ENCODE measurements around the gene JAG1. TPM values are rescaled to one million over a fixed set of nuclear protein-coding genes. Genes with fewer than 3 reads are reported as not detected.
A peak's percentile ranks its signal among the peaks of the same experiment; 100 is the strongest.

The JAG1 gene
- 4.3 TPM for total RNA-seq

DNA sequence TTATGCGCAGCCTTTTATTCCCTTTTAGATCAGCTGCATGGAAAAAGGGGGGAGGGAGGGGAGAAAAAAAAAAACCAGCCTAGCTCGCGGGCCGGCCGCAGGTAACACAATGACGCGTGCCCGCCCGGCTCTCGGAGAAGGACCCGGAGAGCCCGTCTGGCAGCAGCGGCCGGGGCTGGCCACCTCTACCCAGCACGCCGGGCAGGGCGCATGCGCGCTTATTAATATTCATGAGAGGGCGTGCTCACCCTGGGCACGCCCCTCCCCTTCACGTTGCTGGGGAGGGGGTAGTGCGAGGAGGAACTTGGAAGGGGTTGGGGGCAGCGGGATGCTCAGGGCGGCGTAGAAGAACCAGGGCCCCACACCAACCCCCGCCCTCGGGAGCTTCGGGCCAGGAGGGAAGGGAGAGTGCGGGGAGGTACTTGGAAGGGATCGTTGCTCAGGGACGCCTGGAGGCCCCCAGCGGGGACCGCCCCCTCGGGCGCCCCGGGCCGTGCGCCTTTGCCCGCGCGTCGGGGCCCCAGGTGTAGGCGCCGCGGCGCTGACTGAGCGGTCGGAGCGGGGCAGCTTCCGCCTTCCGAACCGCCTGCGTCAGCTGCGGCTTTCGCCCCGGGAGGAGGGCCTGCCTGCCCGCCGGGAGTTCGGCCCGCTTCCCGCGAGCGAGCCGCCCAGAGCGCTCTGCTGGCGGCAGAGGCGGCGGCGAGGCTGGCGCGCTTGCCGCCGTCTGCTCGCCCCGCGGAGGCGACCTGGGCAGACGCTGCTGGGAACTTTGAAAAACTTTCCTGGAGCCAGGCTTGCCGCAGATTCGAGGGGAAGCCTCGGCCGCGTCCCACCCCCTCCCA, at the start of gene JAG1:
TSS of gene JAG1 (minus strand) at position 158 of the 842 bp plus-strand sequence. CDS start 469 bp downstream, outside the sequence.
- ATAC-seq (peak; percentile 85), DNase-seq (ENCODE audit: low spot score) (peak; percentile 97)

DNA sequence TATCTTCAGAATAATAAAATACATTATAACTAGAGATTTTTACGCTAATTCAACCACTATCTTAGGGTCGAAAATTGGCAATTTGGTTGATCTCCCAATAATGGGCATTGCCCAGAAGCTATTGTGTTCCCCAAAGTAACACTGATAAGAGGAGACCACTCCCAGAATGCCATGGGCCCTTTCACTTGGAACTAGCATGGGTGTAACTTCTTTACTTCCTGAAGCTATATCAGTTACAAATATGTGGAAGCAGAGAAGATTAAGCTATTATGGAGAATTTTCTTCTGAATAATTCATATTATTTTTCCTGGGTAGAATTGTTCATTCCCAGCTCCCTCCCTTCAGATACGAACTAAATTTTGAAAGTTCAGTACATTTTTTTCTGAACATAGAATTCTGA, 48.2 kb upstream of the JAG1 start:
- ATAC-seq, result no peak

DNA sequence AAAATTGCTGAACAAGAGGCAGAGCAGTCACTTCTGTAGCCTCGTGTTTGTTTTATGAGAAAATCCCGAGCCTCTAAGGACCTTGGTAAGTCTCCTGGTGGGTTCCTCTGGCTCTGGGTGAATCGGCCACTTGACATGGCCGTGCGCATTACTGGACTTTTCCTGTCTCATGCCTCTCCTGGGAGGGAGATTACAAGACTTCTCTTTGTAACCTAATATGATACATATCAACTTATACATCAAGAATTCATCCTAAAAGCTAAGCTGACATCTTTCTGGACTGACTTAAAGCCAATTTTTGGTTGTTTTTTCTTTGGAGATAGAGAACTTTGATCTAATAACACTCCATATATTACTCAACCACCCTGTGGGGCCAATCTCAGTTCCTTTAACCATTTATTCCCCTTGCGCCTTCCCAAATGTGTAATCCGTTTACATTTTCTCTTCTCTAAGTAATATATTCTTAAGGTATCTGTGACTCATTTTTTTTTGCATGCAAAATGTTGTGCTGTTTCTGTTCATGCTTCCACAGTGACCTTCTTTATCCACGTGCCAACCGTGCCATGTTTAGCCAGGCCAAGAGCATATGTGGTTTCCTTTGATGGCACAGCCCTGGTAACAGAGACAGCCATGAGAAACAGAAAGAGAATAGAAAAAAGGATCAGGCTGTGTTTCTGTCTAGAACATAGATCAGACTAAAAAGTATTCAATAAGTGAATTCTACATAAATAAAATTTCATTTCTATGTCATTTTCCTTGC, 47.5 kb upstream of the JAG1 start:
- DNase-seq (ENCODE audit: low spot score) (no peak), ATAC-seq (no peak)

More for the DNA sequence above, 48.2 kb upstream of the JAG1 start:
- DNase-seq (ENCODE audit: low spot score), result no peak

DNA sequence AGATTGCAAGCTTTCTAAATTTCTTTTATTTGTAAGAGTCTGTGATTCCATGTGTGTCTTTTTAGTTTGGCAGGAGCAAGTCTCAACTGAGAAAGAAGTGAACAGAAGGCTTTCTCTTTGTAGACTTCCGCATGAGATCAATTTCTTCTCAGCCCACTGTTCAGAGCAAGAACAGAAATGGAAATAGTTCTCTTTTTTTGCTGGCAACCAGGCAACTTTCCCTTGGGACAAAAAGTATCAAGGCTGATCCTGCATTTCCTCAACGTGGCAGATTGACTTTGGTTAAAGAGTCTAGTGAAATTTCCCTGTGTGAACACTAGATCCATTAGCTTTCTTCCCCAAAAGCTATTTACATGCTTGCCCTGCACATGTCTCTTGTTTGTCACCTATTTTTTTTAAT, 46.8 kb upstream of the JAG1 start:
- no peak for ATAC-seq
- no peak for DNase-seq (ENCODE audit: low spot score)

DNA sequence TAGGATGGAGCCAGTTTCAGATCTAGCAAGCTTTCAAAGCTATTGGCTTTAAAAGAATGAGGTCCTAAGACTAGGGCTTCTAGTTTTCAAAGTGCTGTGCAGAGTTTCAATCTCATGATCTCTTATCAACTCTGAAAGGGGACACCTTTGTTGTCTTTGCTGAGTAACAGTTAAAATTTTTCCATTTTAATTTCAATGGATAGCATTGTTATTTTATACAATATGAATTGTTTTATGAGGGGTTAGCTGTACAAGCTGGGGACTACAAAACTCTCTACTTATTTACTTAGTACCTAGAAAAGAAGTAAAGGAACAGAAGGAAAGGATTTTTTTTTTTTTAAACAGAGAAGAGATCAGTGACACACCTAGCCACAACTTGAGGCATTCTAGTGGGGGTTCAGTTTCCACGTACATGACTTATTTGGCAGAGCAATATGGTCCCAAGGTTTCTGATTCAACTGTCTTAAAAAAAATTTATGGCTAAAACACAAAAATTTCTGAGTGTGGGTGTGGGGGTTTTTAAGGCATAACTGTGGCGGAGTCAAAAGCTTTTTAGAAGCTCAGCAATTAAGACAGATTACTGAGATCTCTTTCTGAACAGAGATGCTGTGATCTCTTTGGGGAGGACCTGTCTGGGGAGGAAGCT, 46.1 kb upstream of the JAG1 start:
- no peak for DNase-seq (ENCODE audit: low spot score)
- ATAC-seq, result no peak

DNA sequence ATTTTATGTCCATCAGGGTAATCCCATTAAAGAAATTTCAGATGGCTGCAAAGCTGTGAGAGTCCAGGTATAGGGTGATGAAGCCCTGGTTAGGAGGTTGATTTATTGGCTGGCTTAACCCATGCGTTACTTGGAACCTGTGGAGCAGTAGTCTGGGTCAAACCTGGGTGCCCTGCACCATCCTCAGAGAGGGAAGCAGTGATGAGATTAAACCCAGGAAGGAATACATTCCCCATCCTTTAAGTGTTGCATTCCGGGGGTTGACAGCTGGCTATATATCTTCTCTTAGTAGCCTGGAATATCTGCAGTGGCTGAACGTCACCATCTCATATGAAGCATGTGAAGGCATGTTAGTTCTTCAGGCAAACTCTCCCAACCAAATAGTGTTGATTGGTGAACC, 44.9 kb upstream of the JAG1 start:
- ATAC-seq (no peak), DNase-seq (ENCODE audit: low spot score) (no peak)

DNA sequence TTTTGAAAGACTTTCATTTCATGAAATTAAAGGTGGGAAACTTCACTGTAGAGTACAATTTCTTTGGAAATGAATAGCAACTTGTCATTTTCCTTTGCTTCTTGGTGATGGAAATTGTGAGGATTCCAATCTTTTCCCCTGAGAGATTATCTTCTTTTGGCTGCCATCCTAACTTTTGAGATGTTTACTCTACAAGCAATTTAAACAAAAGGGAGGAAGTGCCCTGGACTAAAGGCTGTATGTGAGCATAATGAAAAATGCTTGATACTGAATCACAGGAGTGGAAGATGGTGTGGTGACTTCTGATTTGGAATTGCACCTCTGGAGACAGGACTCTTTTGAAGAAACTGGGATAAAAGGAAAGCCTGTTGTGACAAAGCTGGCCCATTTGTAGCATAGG, 43.1 kb upstream of the JAG1 start:
- DNase-seq (ENCODE audit: low spot score) (no peak), ATAC-seq (no peak)

DNA sequence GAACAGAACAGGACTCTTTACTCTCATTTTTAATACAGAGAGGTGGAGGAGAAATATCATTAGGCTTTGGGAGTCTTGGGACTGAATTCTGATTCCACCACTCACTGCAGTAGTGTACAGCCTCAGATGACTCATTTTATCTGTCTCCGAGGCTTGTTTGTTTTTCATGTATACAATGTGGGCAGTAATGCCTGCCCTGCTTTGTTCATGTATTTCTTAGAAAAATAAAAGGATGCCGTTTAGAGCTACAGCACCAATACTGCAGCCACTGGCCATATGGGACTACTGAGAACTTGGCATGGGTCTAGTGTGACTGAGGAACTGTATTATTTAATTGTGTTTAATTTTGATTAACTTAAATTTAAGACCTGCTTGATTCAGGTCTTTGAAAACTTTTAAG, 41.2 kb upstream of the JAG1 start:
- ATAC-seq (no peak), DNase-seq (ENCODE audit: low spot score) (no peak)

DNA sequence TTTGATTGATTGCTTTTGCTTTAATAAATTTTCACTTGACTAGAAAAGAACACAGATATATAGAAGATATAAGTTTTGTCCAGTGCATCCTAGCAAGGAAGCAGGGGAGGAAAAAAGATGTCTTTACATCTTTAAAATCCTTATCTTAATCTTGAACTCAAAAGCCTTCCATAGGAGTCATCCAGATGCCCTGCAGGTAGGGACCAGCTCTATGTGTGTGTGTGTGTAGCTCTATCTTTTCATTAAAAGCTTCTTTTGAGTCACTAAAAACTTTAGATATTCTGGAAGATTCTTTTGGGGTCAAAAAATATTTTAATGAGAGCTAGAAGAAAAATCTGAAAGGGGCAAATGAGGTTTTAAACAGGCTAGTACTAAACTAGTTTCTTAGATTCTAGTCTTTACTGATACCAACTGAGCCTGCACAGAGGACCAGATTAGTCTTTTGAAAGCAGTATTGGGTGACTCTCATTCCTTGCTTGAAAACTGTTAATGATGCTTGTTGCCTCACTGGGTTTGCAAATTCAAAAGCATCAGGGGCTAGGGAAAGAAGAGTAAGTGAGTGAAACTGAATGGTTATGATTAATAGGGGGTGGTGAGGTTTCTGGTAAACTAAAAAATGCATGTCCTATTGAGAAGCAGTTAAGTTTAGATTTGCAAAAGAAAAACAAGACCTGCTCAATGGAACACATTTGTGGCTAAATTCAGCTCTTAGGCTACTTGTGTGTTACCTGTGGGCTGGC, 40.6 kb upstream of the JAG1 start:
- ATAC-seq (no peak), DNase-seq (ENCODE audit: low spot score) (no peak)

DNA sequence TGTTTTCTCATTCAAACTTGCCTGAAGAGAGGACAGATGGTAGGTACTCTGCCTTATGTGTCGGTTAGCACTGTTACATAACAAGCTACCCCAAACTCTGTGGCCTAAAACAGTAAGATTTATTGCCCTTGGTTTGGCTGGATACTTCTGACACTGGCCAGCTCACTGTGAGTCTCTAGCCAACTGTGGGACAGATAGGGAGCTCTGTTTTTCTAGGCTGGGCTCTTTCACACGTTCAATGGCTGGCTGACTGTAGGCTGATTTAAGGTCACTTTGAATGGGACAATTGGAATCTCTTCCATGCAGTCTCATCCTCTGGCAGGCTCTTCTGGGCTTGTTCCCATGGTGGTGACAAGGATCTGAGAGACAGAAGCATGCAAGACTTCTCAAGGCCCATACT, 39.4 kb upstream of the JAG1 start:
- ATAC-seq (peak; percentile 4), DNase-seq (ENCODE audit: low spot score) (no peak)

DNA sequence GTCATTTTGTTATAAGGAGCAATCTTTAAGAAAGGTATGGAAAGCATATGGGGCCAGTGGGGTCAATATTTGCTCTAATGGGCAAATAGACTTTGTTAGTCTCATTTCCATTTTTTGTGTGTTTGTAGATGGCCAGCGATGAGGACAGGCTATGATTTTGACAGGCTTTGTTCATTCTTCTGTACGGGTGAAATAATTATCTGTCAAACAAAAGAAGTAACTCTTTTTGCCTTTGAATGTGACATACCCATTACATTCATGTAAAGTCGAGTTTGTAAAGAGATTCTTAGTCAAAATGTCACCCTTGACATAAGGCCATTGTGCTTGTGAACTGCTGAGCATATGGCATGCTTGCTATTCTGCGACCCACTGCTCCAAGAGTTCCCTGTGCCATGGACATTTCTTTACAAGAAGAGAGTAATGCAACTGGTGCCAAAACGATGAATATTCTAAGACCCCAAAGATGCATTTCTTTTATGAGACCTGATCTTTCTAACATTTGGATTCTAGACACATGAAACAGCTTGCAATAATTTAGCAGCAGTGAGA, 38.2 kb upstream of the JAG1 start:
- DNase-seq (ENCODE audit: low spot score), result no peak

DNA sequence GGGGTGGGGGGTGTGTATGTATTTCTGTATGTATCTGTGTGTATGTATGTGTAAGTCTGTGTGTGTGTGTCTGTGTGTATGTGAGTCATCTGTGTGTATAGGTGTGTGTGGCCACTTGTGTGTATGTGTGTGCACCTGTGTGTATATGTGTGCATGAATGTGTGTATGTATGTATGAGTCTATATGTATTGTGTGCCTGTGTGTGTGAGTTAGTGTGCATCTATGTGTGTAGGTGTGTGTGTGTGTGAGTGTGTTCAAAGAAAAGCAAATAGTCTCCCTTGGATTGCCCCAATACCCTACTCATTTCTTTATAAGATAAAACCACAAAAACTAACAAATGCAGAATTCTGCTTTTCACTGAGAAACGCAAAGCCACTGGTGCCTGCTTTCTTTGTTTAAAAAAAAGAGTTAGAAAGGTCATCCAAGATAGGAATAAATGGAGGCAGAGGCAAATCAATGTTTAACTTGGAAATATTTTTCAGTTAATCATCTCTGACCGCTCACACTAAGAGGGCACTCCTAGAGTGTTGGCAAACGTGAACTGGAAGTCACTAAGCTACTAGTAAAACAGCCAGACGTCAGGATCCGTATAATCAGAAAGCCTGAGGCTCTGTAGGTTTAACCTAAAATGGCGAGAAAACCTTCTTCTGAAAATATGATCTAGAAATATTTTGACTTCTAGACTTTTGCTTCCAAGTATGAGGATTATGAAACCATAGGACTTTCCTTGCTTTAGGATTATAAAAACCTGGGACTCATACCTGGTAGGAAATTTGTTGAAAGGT, 37.4 kb upstream of the JAG1 start:
- peak; percentile 89 for ATAC-seq
- peak; percentile 53 for DNase-seq (ENCODE audit: low spot score)

More for the DNA sequence above, 38.2 kb upstream of the JAG1 start:
- ATAC-seq, result no peak

DNA sequence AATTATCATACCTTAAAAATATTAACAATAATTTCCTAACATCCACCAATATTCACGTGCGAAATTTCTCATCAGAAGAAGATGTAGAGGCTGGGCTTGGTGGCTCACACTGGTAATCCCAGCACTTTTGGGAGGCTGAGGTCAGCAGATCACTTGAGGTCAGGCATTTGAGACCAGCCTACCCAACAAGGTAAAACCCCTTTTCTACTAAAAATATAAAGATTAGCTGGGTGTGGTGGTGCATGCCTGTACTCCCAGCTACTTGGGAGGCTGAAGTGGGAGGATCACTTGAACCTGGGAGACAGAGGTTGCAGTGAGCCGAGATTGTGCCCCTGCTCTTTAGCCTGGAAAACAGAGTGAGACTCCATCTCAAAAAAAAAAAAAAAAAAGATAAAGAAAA, 36.1 kb upstream of the JAG1 start:
- DNase-seq (ENCODE audit: low spot score) (no peak), ATAC-seq (no peak)

DNA sequence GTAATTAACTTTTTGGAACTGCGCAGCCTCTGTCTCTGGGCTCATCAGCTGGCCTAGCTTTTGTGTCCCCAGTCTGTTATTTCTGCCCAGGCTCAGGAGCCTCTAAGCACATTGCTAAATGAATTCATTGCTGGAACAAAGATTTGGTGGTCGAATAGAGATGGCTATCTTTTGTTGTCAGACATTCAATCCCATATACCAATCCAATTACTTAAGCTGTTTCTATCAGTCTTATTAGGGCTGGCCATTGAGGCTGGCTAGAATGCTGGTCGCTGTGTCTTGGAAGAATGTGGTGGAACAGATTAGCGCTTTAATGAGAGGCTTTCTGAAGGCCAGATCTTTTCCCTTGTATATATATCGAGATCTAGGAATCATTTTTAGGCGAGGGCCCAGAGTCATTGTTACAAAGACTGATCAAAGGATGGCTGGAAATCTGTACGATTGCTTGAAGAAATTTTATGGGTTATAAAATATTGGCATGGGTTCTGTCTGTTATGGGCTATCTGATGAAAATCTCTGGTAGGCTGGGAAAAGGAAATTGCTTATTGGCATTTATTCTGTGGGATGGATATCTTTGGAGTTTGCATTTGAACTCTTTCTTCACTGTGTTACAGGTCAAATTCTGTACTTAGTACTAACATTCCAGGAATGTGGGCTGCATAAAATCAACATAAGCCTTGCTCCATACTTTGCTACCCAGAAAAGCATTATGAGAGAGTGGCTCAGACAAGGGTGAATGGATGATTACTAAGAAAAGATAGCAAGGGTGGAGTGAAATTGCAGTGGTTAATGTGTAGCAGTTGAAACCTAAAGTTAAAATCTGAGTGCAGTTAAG, 34.8 kb upstream of the JAG1 start:
- peak; percentile 79 for ATAC-seq
- no peak for DNase-seq (ENCODE audit: low spot score)

DNA sequence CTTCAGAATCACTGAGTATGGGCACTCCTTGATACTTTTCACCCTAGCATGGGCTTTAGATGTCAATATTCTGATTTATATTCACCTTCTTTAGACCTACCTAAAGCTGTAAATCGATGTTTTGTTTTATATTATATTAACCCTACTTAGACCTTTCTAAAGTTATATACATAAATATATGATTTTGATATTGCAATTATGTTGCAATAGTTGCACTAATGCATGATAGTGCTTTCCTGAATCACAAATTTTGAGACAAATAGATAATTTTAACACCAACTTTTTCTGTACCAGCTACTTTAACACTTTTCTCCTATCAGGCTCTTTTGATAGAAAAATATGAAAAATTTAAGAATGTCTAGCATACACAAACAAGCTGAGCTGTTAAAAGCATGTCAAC, 34.0 kb upstream of the JAG1 start:
- no peak for ATAC-seq
- no peak for DNase-seq (ENCODE audit: low spot score)

DNA sequence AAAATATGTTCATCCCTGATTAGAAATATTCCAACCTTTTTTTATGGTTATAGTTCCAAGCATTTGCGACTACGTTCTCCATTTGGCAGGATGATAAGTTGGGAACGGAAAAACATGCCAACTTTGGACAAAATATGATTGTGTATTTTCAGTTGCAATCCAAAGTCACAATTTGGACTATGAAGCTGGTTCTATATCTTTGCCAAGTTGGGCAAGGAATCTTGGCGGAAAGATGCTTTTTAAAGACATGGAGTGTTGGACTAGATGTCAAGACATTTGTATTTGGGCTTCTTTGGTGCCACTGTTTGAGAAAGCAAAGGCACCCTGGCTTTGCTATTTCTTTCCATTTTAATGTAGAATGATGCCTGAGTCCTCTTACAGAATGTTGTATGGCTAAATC, 33.3 kb upstream of the JAG1 start:
- ATAC-seq, result no peak

DNA sequence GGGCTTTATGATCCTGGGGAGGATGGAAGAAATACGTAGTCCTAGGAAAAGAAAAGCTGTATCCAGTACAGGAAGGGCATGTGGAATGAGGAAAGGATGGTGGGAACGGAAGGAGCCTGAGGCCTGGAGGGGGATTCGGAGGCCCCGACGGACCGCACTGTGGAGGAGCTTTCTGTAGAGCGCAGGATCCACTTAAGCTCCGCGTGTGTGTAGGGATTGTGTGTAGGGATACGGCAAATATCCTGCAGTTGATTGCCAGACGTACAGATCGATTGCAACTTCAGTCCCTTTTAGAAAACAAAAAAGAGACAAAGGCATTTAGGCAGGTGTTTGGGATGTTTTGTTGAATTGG, 32.6 kb upstream of the JAG1 start:
- no peak for DNase-seq (ENCODE audit: low spot score)
- ATAC-seq, result no peak

More for the DNA sequence above, 33.3 kb upstream of the JAG1 start:
- no peak for DNase-seq (ENCODE audit: low spot score)

DNA sequence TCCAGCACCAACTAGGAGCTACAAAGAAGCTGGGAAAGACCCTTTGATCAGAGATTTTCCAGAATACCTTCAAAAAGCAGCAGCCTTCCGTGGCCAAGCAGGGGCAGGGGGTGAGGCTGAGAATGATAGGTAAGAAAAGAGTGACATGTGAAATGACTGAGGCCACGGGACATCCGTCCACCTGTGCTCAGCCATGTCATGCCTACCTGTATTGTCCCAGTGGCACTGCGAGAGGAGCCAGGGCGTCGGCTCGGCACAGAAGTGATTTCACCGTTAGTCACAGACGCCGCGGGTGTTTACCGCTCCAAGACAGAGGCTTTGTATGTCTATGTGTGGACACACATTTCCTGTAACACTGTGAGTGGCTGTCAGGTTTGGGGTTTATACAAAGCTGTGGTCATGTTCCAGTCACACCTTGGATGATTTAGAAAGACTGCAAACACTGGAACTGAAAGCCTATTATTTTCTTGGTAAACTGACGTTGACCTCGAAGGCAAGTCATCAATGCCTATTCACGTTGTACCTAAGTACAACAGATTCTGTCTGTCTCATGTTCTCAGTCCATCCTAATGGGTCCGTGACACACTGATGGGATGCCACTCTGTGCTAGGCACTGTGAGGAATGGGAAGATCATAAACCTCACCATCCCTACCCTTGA, 32.1 kb upstream of the JAG1 start:
- no peak for ATAC-seq

DNA sequence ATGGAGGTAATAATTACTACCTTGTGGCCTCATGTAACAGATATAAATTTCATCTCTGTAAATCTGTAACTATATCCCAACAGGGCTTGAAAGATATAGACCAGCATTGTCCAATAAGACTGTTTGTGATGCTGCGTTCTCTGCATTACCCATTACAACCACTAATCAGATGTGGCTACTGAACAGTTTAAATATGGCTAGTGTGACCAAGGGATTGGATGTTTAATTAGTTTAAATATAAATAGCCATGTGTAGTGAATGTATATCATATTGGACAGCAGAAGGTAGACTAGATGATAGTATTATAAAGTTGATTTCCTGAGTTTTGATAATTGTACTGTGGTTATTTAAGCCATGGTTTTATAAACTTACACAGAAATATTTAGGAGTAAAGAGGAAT, 27.8 kb upstream of the JAG1 start:
- no peak for DNase-seq (ENCODE audit: low spot score)
- no peak for ATAC-seq

More for the DNA sequence above, 32.1 kb upstream of the JAG1 start:
- DNase-seq (ENCODE audit: low spot score), result no peak
